H1 (cell line): ENCODE data around the gene COL6A5. TPM values are rescaled to one million over a fixed set of nuclear protein-coding genes. Genes with fewer than 3 reads are reported as not detected.

Experiments
- CTCF ChIA-PET: fragments of 300-600 bp; sonication (Branson Sonifier 250); formaldehyde crosslinking; loops from one replicate; lab custom pipeline; 2021; ENCODE audit not compliant: partially characterized antibody; lab: Charles Lee
- POLR2A ChIA-PET: fragments of 300-600 bp; sonication (Branson Sonifier 250); formaldehyde crosslinking; loops from one replicate; lab custom pipeline; 2021; ENCODE audit warnings: inconsistent platforms; ENCODE audit not compliant: partially characterized antibody; lab: Charles Lee
- DNase-seq, 2 experiments: peaks; one replicate each; pipeline versions ENCODE4 v3.0.0 to v3.0.0-alpha.2; 2010 to 2022; ENCODE audit warnings: low spot score in 2 of 2, low read depth in 1 of 2, mixed read lengths in 1 of 2
- FAIRE-seq: peaks from 2 replicates; lab custom pipeline; 2011; peaks lifted over from hg19 to GRCh38; lab: Jason Lieb, UNC
- H2AFZ ChIP-seq: 2 replicates; pipeline ENCODE4 v1.8.1; 2012; ENCODE audit warnings: low read length, inconsistent platforms
- H2AK5ac ChIP-seq: 2 replicates; pipeline ENCODE4 v1.6.1; 2013; ENCODE audit warnings: low read depth, low read length
- H2BK120ac ChIP-seq: replicated peaks from 2 replicates; pipeline ENCODE3; 2013; ENCODE audit warnings: low read depth, low read length, inconsistent platforms
- H2BK12ac ChIP-seq: 2 replicates; pipeline ENCODE4 v1.6.1; 2013; ENCODE audit warnings: low read depth, low read length
- H2BK15ac ChIP-seq: 2 replicates; pipeline ENCODE4 v1.6.1; 2013; ENCODE audit warnings: low read length
- H2BK20ac ChIP-seq: 2 replicates; pipeline ENCODE4 v1.6.1; 2013; ENCODE audit warnings: low read length
- H2BK5ac ChIP-seq: 2 replicates; pipeline ENCODE4 v1.6.1; 2013; ENCODE audit warnings: low read depth, low read length
- H3K14ac ChIP-seq: 2 replicates; pipeline ENCODE4 v1.6.1; 2013; ENCODE audit warnings: inconsistent platforms; ENCODE audit not compliant: insufficient read length
- H3K18ac ChIP-seq: 2 replicates; pipeline ENCODE4 v1.6.1; 2013; ENCODE audit warnings: low read length; ENCODE audit errors: extremely low read depth
- H3K23ac ChIP-seq: 2 replicates; pipeline ENCODE4 v1.6.1; 2013; ENCODE audit warnings: inconsistent platforms; ENCODE audit not compliant: insufficient read length
- H3K23me2 ChIP-seq: 2 replicates; pipeline ENCODE4 v1.6.1; 2013; ENCODE audit warnings: low read depth, low read length
- H3K27ac ChIP-seq: 2 replicates; pipeline ENCODE4 v1.6.1; 2011; ENCODE audit warnings: low read depth, low read length, inconsistent platforms
- H3K27me3 ChIP-seq, 4 experiments: replicated peaks in 1 of 4; 1 replicate in 1 of 4; 2 replicates in 3 of 4; pipeline versions ENCODE4 v1.6.1 to v1.8.1; 2011 to 2013; ENCODE audit warnings: low read length in 3 of 4, mild to moderate bottlenecking in 3 of 4, inconsistent platforms in 2 of 4, mixed read lengths in 2 of 4, moderate library complexity in 1 of 4; ENCODE audit not compliant: control insufficient read depth in 3 of 4, insufficient read depth in 3 of 4; ENCODE audit errors: extremely low read depth in 1 of 4
- H3K36me3 ChIP-seq, 4 experiments: 2 replicates each; pipeline versions ENCODE4 v1.6.1 to v1.8.1; 2011 to 2013; ENCODE audit warnings: mild to moderate bottlenecking in 4 of 4, low read length in 3 of 4, moderate library complexity in 2 of 4, control low read depth in 1 of 4, inconsistent platforms in 1 of 4; ENCODE audit not compliant: insufficient read depth in 4 of 4, control insufficient read depth in 2 of 4
- H3K4ac ChIP-seq: replicated peaks from 2 replicates; pipeline ENCODE3; 2013; ENCODE audit warnings: low read length, low read depth, mixed read lengths, inconsistent platforms; ENCODE audit not compliant: insufficient read length
- H3K4me1 ChIP-seq, 4 experiments: replicated peaks in 1 of 4; 1 replicate in 1 of 4; 2 replicates in 3 of 4; pipeline versions ENCODE4 v1.6.1 to v1.8.1; 2011 to 2013; ENCODE audit warnings: low read length in 3 of 4, inconsistent platforms in 2 of 4, mixed read lengths in 1 of 4; ENCODE audit not compliant: insufficient read depth in 4 of 4, control insufficient read depth in 3 of 4
- H3K4me2 ChIP-seq, 2 experiments: 2 replicates each; pipeline versions ENCODE4 v1.6.1 to v1.8.1; 2011 to 2013; ENCODE audit warnings: low read depth in 2 of 2, low read length in 2 of 2, control low read depth in 1 of 2, inconsistent platforms in 1 of 2, mild to moderate bottlenecking in 1 of 2; ENCODE audit not compliant: insufficient read depth in 1 of 2
- H3K4me3 ChIP-seq, 4 experiments: fragments of 200-600, 300-600 bp in 1 of 4; sonication (generic), shearing (Covaris generic), sonication (Bioruptor Twin) in 1 of 4; 2 replicates each; pipeline versions ENCODE4 v1.5.1 to v1.8.1; 2011 to 2016; ENCODE audit warnings: low read length in 4 of 4, low read depth in 3 of 4, control low read depth in 2 of 4, inconsistent platforms in 2 of 4, mild to moderate bottlenecking in 2 of 4, mixed read lengths in 1 of 4, moderate library complexity in 1 of 4; ENCODE audit not compliant: insufficient read depth in 2 of 4; ENCODE audit errors: extremely low read depth in 1 of 4
- H3K56ac ChIP-seq: replicated peaks from 2 replicates; pipeline ENCODE3; 2013; ENCODE audit warnings: low read depth, mild to moderate bottlenecking, mixed read lengths, low read length, inconsistent platforms; ENCODE audit not compliant: insufficient read length
- H3K79me1 ChIP-seq: 2 replicates; pipeline ENCODE4 v1.6.1; 2013; ENCODE audit warnings: low read depth, low read length, control low read depth
- H3K79me2 ChIP-seq, 2 experiments: 2 replicates each; pipeline versions ENCODE4 v1.6.1 to v1.8.1; 2012 to 2013; ENCODE audit warnings: low read length in 2 of 2, mild to moderate bottlenecking in 2 of 2, inconsistent platforms in 1 of 2; ENCODE audit not compliant: insufficient read depth in 2 of 2, control insufficient read depth in 1 of 2
- H3K9ac ChIP-seq, 4 experiments: replicated peaks in 1 of 4; 1 replicate in 1 of 4; 2 replicates in 3 of 4; pipeline versions ENCODE4 v1.6.1 to v1.8.1; 2011 to 2013; ENCODE audit warnings: low read depth in 3 of 4, low read length in 3 of 4, control low read depth in 2 of 4, mild to moderate bottlenecking in 2 of 4, moderate library complexity in 2 of 4, inconsistent platforms in 1 of 4; ENCODE audit errors: extremely low read depth in 1 of 4
- H3K9me3 ChIP-seq, 2 experiments: 2 replicates each; pipeline versions ENCODE4 v1.6.1 to v1.8.1; 2012 to 2013; ENCODE audit warnings: mild to moderate bottlenecking in 2 of 2, moderate library complexity in 2 of 2, control low read depth in 1 of 2, inconsistent platforms in 1 of 2, low read depth in 1 of 2, low read length in 1 of 2, mixed read lengths in 1 of 2; ENCODE audit not compliant: insufficient read depth in 2 of 2
- H4K20me1 ChIP-seq, 2 experiments: replicated peaks in 1 of 2; 2 replicates each; pipeline versions ENCODE3 to v1.8.1; 2011 to 2013; ENCODE audit warnings: inconsistent platforms in 2 of 2, low read length in 2 of 2, mild to moderate bottlenecking in 1 of 2; ENCODE audit not compliant: insufficient read depth in 2 of 2, control insufficient read depth in 1 of 2
- H4K5ac ChIP-seq: 2 replicates; pipeline ENCODE4 v1.6.1; 2013; ENCODE audit warnings: low read length, low read depth, mixed read lengths, inconsistent platforms; ENCODE audit not compliant: insufficient read length
- H4K8ac ChIP-seq: 2 replicates; pipeline ENCODE4 v1.8.0; 2013; ENCODE audit warnings: mild to moderate bottlenecking, moderate library complexity, low read length, inconsistent platforms; ENCODE audit not compliant: insufficient read depth; ENCODE audit errors: extremely low read depth
- H4K91ac ChIP-seq: replicated peaks from 2 replicates; pipeline ENCODE3; 2013; ENCODE audit warnings: low read length, mixed read lengths, inconsistent platforms; ENCODE audit not compliant: insufficient read length
- EP300 ChIP-seq, 2 experiments: IDR thresholded peaks; 1 replicate in 1 of 2; 2 replicates in 1 of 2; pipeline ENCODE4 v1.6.1; 2011 to 2012; ENCODE audit warnings: low read depth in 2 of 2, low read length in 2 of 2, mild to moderate bottlenecking in 2 of 2, borderline replicate concordance in 1 of 2, inconsistent platforms in 1 of 2, moderate library complexity in 1 of 2
- WGBS, 2 experiments: shearing (Covaris generic) in 1 of 2; methylation state at CpG; one replicate each; pipeline versions ENCODE4 v1.1.6 to v1.1.7; 2013 to 2015; ENCODE audit warnings: low lambda C conversion rate in 2 of 2, mixed read lengths in 2 of 2, inconsistent platforms in 1 of 2, low coverage in 1 of 2, missing lambda C conversion rate in 1 of 2; ENCODE audit not compliant: insufficient replicate concordance in 2 of 2, insufficient coverage in 1 of 2, insufficient read length in 1 of 2; ENCODE audit errors: extremely low coverage in 1 of 2, missing lambda C conversion rate in 1 of 2; 5-methylcytosine and 5-hydroxymethylcytosine counted together
- polyA plus RNA-seq, 7 experiments: library from polyadenylated mRNA; depleted of rRNA in 3 of 7; stranded (reverse) in 5 of 7; unstranded in 2 of 7; fragments of >200 nt in 5 of 7; fragments of 200-250 nt in 2 of 7; gene quantifications; 1 replicate in 5 of 7; 2 replicates in 1 of 7; 4 replicates in 1 of 7; pipeline versions ENCODE4 v1.2.1 to v1.2.3, GENCODE V29; 2011 to 2013; ENCODE audit warnings: missing spikeins in 2 of 7, mixed read lengths in 2 of 7
- total RNA-seq: library from RNA; stranded (reverse); fragmentation: NEBNext Ultra II Directional; extraction: Animal tissue kit (Norgen Biotek cat#: 25700); gene quantifications from 2 replicates; pipeline ENCODE4 v1.2.1, GENCODE V29; 2021

Gene COL6A5
- total and polyA plus RNA-seq, 2 of the 8 experiments (the other 6 are each of a cell fraction or from before 2014, with no cell fraction given) = 0.05 to 0.06 TPM

- Histone ChIP-seq H3K79me2 (no peaks in the 10 kb centered on the region), H3K27me3 (no peaks in the 10 kb centered on the region), H3K9me3 (no peaks in the 10 kb centered on the region), H2AK5ac (no peak overlapping the region), H3K36me3 (no peaks in the 10 kb centered on the region), H3K4me2 (no peak overlapping the region), H3K14ac (no peak overlapping the region), H2BK20ac (no peak overlapping the region), H3K4me3 (no peak overlapping the region), H2BK12ac (no peak overlapping the region), H3K9ac (no peak overlapping the region), H3K23ac (no peak overlapping the region), H2BK5ac (no peak overlapping the region), H4K8ac (no peak overlapping the region), H3K23me2 (peaks cover 5% of the 10 kb centered on the region; the same call in 1 of the 2 replicates), H2BK15ac (no peak overlapping the region), H2BK120ac (no peak overlapping the region), H3K4me1 (no peaks in the 10 kb centered on the region), H3K79me1 (no peaks in the 10 kb centered on the region), H4K91ac (no peak overlapping the region), H2AFZ (no peak overlapping the region), H4K20me1 (no peaks in the 10 kb centered on the region), H3K56ac (no peak overlapping the region), H4K5ac (no peak overlapping the region), H3K4ac (no peak overlapping the region), H3K18ac (no peak overlapping the region), H3K27ac (no peak overlapping the region)
- ChIA-PET CTCF (interaction anchor here (1.7 kb wide), 1 partner anchor 187 kb away, joined by 4 read pairs; no protein-coding TSS in a partner anchor), POLR2A (no interaction called here)
- no peak for FAIRE-seq
- 100% methylated on average over 1 of the region's 1 CpG; no CpG with 5 or more reads in 1 of the 2 experiments for WGBS, 2 experiments
- no peak for TF ChIP-seq EP300 (IDR thresholded peaks at IDR 0.05; ENCODE audit: borderline replicate concordance in 1 of 2, low read depth in 2 of 2, low read length in 2 of 2)
- no peak for DNase-seq
Measured at GRCh38 chr3:130463221-130463620, 117.7 kb downstream of the COL6A5 start.
